Smooth muscle cell of the brain vasculature (primary cell): ENCODE results near the gene ANKLE2.

Source experiments
- DNase-seq: peaks from one replicate; pipeline ENCODE4 v3.0.0-alpha.2; 2012; ENCODE audit warnings: low read depth, low spot score

ANKLE2 gene

GRCh38 chr12:132687211-132688164, 74.1 kb downstream of the ANKLE2 start, which contains the start of the genes POLE and PXMP2:
Gene POLE, minus strand, starts transcription at chr12:132687342. Its CDS starts 27 bp downstream, at chr12:132687315.
Gene PXMP2, plus strand, starts transcription at chr12:132687587. Its CDS starts 84 bp downstream, at chr12:132687671.
- peak; percentile 87 for DNase-seq

GRCh38 chr12:132686825-132687210, 74.8 kb downstream of the ANKLE2 start:
- DNase-seq, result no peak

GRCh38 chr12:132685400-132685799, 76.2 kb downstream of the ANKLE2 start:
- DNase-seq, result no peak

GRCh38 chr12:132677492-132677891, 84.1 kb downstream of the ANKLE2 start:
- DNase-seq, result no peak

- no peak for DNase-seq
Measured at GRCh38 chr12:132675757-132676432, 85.7 kb downstream of the ANKLE2 start.
